A549 (cell line): ENCODE measurements around the gene PELI2.

Experiments
- BHLHE40 ChIP-seq: IDR thresholded peaks from 2 replicates; pipeline ENCODE4 v1.6.1; 2012; ENCODE audit warnings: low read depth, low read length, inconsistent platforms
- PHF8 ChIP-seq: fragments of 200-600 bp; sonication (generic); IDR thresholded peaks from 2 replicates; pipeline ENCODE4 v1.6.1; 2016; ENCODE audit warnings: low read depth, mild to moderate bottlenecking, antibody characterized with exemption, moderate library complexity, borderline replicate concordance
- POLR2A ChIP-seq: IDR thresholded peaks from 2 replicates; pipeline ENCODE4 v1.6.1; 2012; ENCODE audit warnings: mild to moderate bottlenecking, low read length
- RAD21 ChIP-seq, 2 experiments: fragments of >200 bp in 1 of 2; sonication (Bioruptor Twin) in 1 of 2; formaldehyde crosslinking in 1 of 2; IDR thresholded peaks in 1 of 2; conservative IDR thresholded peaks in 1 of 2; 2 replicates in 1 of 2; 3 replicates in 1 of 2; pipeline ENCODE4 v1.6.1; 2012 to 2018; ENCODE audit warnings: inconsistent platforms in 1 of 2
- RCOR1 ChIP-seq: fragments of 150-350 bp; IDR thresholded peaks from 2 replicates; pipeline ENCODE4 v1.6.1; 2014; ENCODE audit warnings: antibody characterized with exemption, low read length, low read depth
- SMC3 ChIP-seq: fragments of >200 bp; sonication (Bioruptor Twin); formaldehyde crosslinking; IDR thresholded peaks from 3 replicates; pipeline ENCODE4 v1.6.1; 2018; ENCODE audit warnings: inconsistent platforms
- ZC3H11A ChIP-seq: fragments of 450-650 bp; IDR thresholded peaks from 2 replicates; pipeline ENCODE4 v1.6.1; 2014; ENCODE audit warnings: antibody characterized with exemption, mild to moderate bottlenecking
- TF ChIP-seq, protein P1 (sequence below): fragments of >200 bp; sonication (Bioruptor Twin); formaldehyde crosslinking; IDR thresholded peaks from 3 replicates; pipeline ENCODE4 v1.5.1; 2016
- TF ChIP-seq, protein P2 (sequence below): fragments of 200-600 bp; sonication (generic); IDR thresholded peaks from 2 replicates; pipeline ENCODE4 v1.6.1; 2016; ENCODE audit warnings: antibody characterized with exemption, mild to moderate bottlenecking, moderate library complexity
- TF ChIP-seq, protein P3 (sequence below): IDR thresholded peaks from 2 replicates; pipeline ENCODE4 v1.6.1; 2012

DNA sequence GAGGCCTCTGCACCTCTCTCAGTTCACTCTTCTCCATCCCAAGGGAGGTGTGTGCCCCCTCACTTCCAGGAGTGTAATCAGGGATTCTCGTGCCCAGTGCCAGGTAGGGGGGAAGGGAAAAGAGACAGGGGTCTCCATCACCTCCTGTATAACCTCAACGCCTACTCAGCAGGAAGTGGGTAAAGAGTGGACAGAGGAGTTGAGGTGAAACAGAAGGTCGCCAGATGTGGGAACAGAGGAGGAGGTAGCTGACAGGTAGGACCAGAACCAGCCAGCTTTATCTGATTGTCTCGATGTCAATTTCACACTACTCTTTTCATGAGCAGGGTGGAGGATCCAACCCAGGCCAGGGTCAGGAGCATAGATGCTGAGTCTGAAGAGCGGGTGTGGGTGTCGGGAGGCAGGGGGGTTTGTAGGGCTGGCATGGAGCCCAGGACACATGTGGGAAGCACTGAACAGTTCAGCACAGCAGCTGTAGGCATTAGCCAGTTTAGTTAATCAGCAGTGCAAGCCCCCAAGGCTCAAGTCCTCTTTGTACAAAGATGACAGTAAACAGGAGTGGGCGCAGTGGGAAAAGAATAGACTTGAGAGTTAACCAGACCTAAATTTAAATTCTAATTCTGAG is 213.5 kb downstream of the PELI2 start:
- TF ChIP-seq RCOR1 (no peak), RAD21 (conservative IDR thresholded peaks at IDR 0.05 in 1 of 2, IDR thresholded peaks at IDR 0.05 in 1 of 2) (no peak), SMC3 (no peak), POLR2A (no peak), PHF8 (no peak), BHLHE40 (no peak), ZC3H11A (no peak)
- TF ChIP-seq, protein P1, sequence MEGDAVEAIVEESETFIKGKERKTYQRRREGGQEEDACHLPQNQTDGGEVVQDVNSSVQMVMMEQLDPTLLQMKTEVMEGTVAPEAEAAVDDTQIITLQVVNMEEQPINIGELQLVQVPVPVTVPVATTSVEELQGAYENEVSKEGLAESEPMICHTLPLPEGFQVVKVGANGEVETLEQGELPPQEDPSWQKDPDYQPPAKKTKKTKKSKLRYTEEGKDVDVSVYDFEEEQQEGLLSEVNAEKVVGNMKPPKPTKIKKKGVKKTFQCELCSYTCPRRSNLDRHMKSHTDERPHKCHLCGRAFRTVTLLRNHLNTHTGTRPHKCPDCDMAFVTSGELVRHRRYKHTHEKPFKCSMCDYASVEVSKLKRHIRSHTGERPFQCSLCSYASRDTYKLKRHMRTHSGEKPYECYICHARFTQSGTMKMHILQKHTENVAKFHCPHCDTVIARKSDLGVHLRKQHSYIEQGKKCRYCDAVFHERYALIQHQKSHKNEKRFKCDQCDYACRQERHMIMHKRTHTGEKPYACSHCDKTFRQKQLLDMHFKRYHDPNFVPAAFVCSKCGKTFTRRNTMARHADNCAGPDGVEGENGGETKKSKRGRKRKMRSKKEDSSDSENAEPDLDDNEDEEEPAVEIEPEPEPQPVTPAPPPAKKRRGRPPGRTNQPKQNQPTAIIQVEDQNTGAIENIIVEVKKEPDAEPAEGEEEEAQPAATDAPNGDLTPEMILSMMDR: no peak
- TF ChIP-seq, protein P2, sequence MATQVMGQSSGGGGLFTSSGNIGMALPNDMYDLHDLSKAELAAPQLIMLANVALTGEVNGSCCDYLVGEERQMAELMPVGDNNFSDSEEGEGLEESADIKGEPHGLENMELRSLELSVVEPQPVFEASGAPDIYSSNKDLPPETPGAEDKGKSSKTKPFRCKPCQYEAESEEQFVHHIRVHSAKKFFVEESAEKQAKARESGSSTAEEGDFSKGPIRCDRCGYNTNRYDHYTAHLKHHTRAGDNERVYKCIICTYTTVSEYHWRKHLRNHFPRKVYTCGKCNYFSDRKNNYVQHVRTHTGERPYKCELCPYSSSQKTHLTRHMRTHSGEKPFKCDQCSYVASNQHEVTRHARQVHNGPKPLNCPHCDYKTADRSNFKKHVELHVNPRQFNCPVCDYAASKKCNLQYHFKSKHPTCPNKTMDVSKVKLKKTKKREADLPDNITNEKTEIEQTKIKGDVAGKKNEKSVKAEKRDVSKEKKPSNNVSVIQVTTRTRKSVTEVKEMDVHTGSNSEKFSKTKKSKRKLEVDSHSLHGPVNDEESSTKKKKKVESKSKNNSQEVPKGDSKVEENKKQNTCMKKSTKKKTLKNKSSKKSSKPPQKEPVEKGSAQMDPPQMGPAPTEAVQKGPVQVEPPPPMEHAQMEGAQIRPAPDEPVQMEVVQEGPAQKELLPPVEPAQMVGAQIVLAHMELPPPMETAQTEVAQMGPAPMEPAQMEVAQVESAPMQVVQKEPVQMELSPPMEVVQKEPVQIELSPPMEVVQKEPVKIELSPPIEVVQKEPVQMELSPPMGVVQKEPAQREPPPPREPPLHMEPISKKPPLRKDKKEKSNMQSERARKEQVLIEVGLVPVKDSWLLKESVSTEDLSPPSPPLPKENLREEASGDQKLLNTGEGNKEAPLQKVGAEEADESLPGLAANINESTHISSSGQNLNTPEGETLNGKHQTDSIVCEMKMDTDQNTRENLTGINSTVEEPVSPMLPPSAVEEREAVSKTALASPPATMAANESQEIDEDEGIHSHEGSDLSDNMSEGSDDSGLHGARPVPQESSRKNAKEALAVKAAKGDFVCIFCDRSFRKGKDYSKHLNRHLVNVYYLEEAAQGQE: no peak
- TF ChIP-seq, protein P3, sequence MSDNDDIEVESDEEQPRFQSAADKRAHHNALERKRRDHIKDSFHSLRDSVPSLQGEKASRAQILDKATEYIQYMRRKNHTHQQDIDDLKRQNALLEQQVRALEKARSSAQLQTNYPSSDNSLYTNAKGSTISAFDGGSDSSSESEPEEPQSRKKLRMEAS: no peak
